Measurements from ENCODE around the gene PRAMEF5.
"Not testable (repeated sequence)": the region's sequence is repeated elsewhere in the genome, so short reads cannot be mapped to it uniquely, and the experiment has no call there.

DNA sequence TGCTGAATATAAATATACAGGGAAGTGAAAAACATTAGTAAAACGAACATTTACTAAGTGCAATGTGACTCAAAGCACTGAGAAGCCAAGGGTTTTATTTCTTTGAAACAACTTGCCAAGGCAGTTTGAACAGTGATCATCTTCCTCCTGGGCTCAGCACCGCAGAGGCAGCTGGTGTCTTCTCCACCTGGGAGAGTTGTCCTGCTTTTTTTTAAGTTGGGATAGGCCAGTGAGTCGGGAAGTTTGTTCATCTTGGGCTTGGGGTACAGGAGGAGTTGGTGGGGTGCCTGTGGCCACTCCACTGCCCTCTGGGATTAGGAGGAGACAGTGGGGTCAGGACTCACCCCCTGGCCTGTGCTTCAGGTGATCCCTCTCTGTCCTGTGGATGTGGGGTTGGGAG lies 35.0 kb downstream of the PRAMEF5 start:
- TF ChIP-seq CTCF, POLR2A (IDR thresholded peaks at IDR 0.05): not testable (repeated sequence)
